ENCODE results near the gene PRAMEF15. TPM values are rescaled to one million over a fixed set of nuclear protein-coding genes. Genes with fewer than 3 reads are reported as not detected.

PRAMEF15 gene
- total RNA-seq, result not detected in 2 replicates

GRCh38 chr1:13315281-13315680, at the start of gene PRAMEF15:
TSS of gene PRAMEF15 (plus strand) at chr1:13315581. CDS start at chr1:13318408, 2,827 bp downstream.

GRCh38 chr1:13285037-13285436, 30.3 kb upstream of the PRAMEF15 start, which contains the start of gene PRAMEF8:
TSS of gene PRAMEF8 (minus strand) at chr1:13285137. CDS start at chr1:13284091, 1,046 bp downstream.

DNA sequence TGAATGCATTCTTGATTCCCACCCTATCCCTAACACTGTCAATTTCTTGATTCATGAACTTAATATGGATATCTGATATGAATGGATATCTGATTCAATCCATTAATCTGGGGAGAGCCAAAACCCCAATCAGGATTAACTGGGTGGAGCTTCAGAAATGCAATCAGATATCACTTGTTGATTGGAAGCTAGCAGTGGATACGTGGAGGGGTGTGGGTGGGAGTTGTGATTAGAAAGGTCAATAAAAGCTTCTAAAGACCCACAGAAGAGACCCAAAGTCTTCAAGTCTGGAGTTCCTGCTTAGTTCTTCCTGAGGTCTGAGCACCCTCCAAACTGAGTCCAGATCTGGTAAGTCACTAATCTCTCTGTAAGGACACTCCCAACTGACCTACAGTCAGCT, 12.1 kb upstream of the PRAMEF15 start, which contains the start of gene PRAMEF33:
TSS of gene PRAMEF33 (plus strand) at position 301 of the 400 bp plus-strand sequence. CDS start 2,416 bp downstream, outside the sequence.

GRCh38 chr1:13347034-13347433, 31.7 kb downstream of the PRAMEF15 start, which contains the start of gene PRAMEF14:
TSS of gene PRAMEF14 (minus strand) at chr1:13347134. CDS start at chr1:13345314, 1,820 bp downstream.

Other genes with a start within 250 kb of the PRAMEF15 start
- not detected in 2 replicates for gene PRAMEF25, start 244.8 kb upstream of the PRAMEF15 start, total RNA-seq
- gene HNRNPCL2, start 198.7 kb upstream of the PRAMEF15 start, total RNA-seq, result not detected in 2 replicates
- not detected in 2 replicates for gene PRAMEF26, start 159.6 kb upstream of the PRAMEF15 start, total RNA-seq
- not detected in 2 replicates for gene HNRNPCL4, start 149.9 kb upstream of the PRAMEF15 start, total RNA-seq
- gene PRAMEF9, start 143.7 kb upstream of the PRAMEF15 start, total RNA-seq, result not detected in 2 replicates
- not detected in 2 replicates for gene PRAMEF13, start 114.2 kb upstream of the PRAMEF15 start, total RNA-seq
- not detected in 2 replicates for gene PRAMEF18, start 89.4 kb upstream of the PRAMEF15 start, total RNA-seq
- gene PRAMEF5, start 61.4 kb upstream of the PRAMEF15 start, total RNA-seq, result not detected in 2 replicates
- not detected in 2 replicates for gene PRAMEF8, start 30.4 kb upstream of the PRAMEF15 start, total RNA-seq
- gene PRAMEF33, start 12.0 kb upstream of the PRAMEF15 start, total RNA-seq, result not detected in 2 replicates
- not detected in 2 replicates for gene PRAMEF14, start 31.6 kb downstream of the PRAMEF15 start, total RNA-seq
- not detected in 2 replicates for gene PRAMEF19, start 56.4 kb downstream of the PRAMEF15 start, total RNA-seq
- gene PRAMEF17, start 74.1 kb downstream of the PRAMEF15 start, total RNA-seq, result not detected in 2 replicates
- gene PRAMEF20, start 94.9 kb downstream of the PRAMEF15 start, total RNA-seq, result not detected in 2 replicates
- gene LRRC38, start 198.4 kb downstream of the PRAMEF15 start, total RNA-seq, result not detected in 2 replicates